ENCODE results near the gene LRP1B. TPM values are rescaled to one million over a fixed set of nuclear protein-coding genes. Genes with fewer than 3 reads are reported as not detected.
"Not testable (repeated sequence)": the region's sequence is repeated elsewhere in the genome, so short reads cannot be mapped to it uniquely, and the experiment has no call there.

Gene LRP1B
- total RNA-seq, 1 experiment from 2014 or later: not detected

- no peak for DNase-seq (ENCODE audit: low spot score)
- in situ Hi-C loops (cut with HindIII; ENCODE audit: low sequenced_read_pairs): no loop called here
These were observed 1435.7 kb downstream of the LRP1B start for GRCh38 chr2:140695155-140695554.

GRCh38 chr2:140687825-140688224 lies 1443.0 kb downstream of the LRP1B start:
- in situ Hi-C loops (cut with HindIII; ENCODE audit: low sequenced_read_pairs): no loop called here
- DNase-seq (ENCODE audit: low spot score): no peak

- no peak for DNase-seq (ENCODE audit: low spot score)
- in situ Hi-C loops (cut with HindIII; ENCODE audit: low sequenced_read_pairs): no loop called here
These were observed 1447.2 kb downstream of the LRP1B start for GRCh38 chr2:140683658-140684057.

- DNase-seq (ENCODE audit: low spot score): no peak
- in situ Hi-C loops (cut with HindIII; ENCODE audit: low sequenced_read_pairs): no loop called here
These were observed 1450.0 kb downstream of the LRP1B start for GRCh38 chr2:140680862-140681261.

- no peak for DNase-seq (ENCODE audit: low spot score)
- in situ Hi-C loops (cut with HindIII; ENCODE audit: low sequenced_read_pairs): no loop called here
These were observed 1451.1 kb downstream of the LRP1B start for GRCh38 chr2:140679752-140680151.

GRCh38 chr2:140669911-140670310 lies 1460.9 kb downstream of the LRP1B start:
- in situ Hi-C loops (cut with HindIII; ENCODE audit: low sequenced_read_pairs): no loop called here
- DNase-seq (ENCODE audit: low spot score): no peak

- DNase-seq (ENCODE audit: low spot score): no peak
- in situ Hi-C loops (cut with HindIII; ENCODE audit: low sequenced_read_pairs): no loop called here
These were observed 1463.6 kb downstream of the LRP1B start for GRCh38 chr2:140667203-140667602.

- no peak for DNase-seq (ENCODE audit: low spot score)
- in situ Hi-C loops (cut with HindIII; ENCODE audit: low sequenced_read_pairs): no loop called here
These were observed 1468.3 kb downstream of the LRP1B start for GRCh38 chr2:140662504-140662903.

- in situ Hi-C loops (cut with HindIII; ENCODE audit: low sequenced_read_pairs): no loop called here
- no peak for DNase-seq (ENCODE audit: low spot score)
These were observed 1471.8 kb downstream of the LRP1B start for GRCh38 chr2:140658760-140659692.

GRCh38 chr2:140657657-140658056 lies 1473.2 kb downstream of the LRP1B start:
- in situ Hi-C loops (cut with HindIII; ENCODE audit: low sequenced_read_pairs): no loop called here
- DNase-seq (ENCODE audit: low spot score): no peak

- in situ Hi-C loops (cut with HindIII; ENCODE audit: low sequenced_read_pairs): no loop called here
- no peak for DNase-seq (ENCODE audit: low spot score)
These were observed 1476.3 kb downstream of the LRP1B start for GRCh38 chr2:140654565-140654964.

- in situ Hi-C loops (cut with HindIII; ENCODE audit: low sequenced_read_pairs): no loop called here
- DNase-seq (ENCODE audit: low spot score): no peak
These were observed 1480.0 kb downstream of the LRP1B start for GRCh38 chr2:140650825-140651224.

- DNase-seq (ENCODE audit: low spot score); in situ Hi-C loops (cut with HindIII; ENCODE audit: low sequenced_read_pairs): not testable (repeated sequence)
These were observed 1480.7 kb downstream of the LRP1B start for GRCh38 chr2:140650134-140650533.

- in situ Hi-C loops (cut with HindIII; ENCODE audit: low sequenced_read_pairs): no loop called here
- no peak for DNase-seq (ENCODE audit: low spot score)
These were observed 1482.4 kb downstream of the LRP1B start for GRCh38 chr2:140648393-140648792.

GRCh38 chr2:140643761-140644187 lies 1487.0 kb downstream of the LRP1B start:
- in situ Hi-C loops (cut with HindIII; ENCODE audit: low sequenced_read_pairs): no loop called here
- DNase-seq (ENCODE audit: low spot score): no peak

- no peak for DNase-seq (ENCODE audit: low spot score)
- in situ Hi-C loops (cut with HindIII; ENCODE audit: low sequenced_read_pairs): no loop called here
These were observed 1489.7 kb downstream of the LRP1B start for GRCh38 chr2:140641163-140641562.

- in situ Hi-C loops (cut with HindIII; ENCODE audit: low sequenced_read_pairs): no loop called here
- no peak for DNase-seq (ENCODE audit: low spot score)
These were observed 1491.2 kb downstream of the LRP1B start for GRCh38 chr2:140639628-140640027.

- no peak for DNase-seq (ENCODE audit: low spot score)
- in situ Hi-C loops (cut with HindIII; ENCODE audit: low sequenced_read_pairs): no loop called here
These were observed 1500.3 kb downstream of the LRP1B start for GRCh38 chr2:140630557-140630956.

- in situ Hi-C loops (cut with HindIII; ENCODE audit: low sequenced_read_pairs): no loop called here
- no peak for DNase-seq (ENCODE audit: low spot score)
These were observed 1502.9 kb downstream of the LRP1B start for GRCh38 chr2:140627885-140628284.

- no peak for DNase-seq (ENCODE audit: low spot score)
- in situ Hi-C loops (cut with HindIII; ENCODE audit: low sequenced_read_pairs): no loop called here
These were observed 1503.7 kb downstream of the LRP1B start for GRCh38 chr2:140627136-140627535.

GRCh38 chr2:140624200-140624599 lies 1506.6 kb downstream of the LRP1B start:
- DNase-seq (ENCODE audit: low spot score): no peak
- in situ Hi-C loops (cut with HindIII; ENCODE audit: low sequenced_read_pairs): no loop called here

All from G401 (cell line).